ENCODE measurements around the gene SLC35A1. TPM values are rescaled to one million over a fixed set of nuclear protein-coding genes. Genes with fewer than 3 reads are reported as not detected.

The SLC35A1 gene
- polyA plus RNA-seq, 1 donor from 2014 or later = 76.1 TPM

DNA sequence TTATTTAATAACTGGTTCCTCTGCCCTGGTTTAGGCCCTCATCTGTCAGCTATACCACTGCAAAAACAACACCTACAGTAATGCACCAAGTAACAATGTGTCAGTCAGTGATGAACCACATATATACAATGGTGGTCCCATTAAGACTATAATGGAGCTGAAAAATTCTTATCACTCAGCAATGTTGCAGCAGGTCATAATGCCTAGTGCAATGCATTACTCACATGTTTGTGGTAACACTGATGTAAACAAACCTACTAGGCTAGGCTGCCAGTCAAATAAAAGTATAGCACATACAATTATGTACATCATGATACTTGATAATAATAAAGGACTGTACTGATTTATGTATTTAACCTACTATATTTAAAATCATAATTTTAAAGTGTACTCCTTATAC is 85.7 kb downstream of the SLC35A1 start:
- Histone ChIP-seq H3K4me3 (ENCODE audit: low read length) (no peak overlapping the region), H3F3A (ENCODE audit: insufficient read depth, low read length, poor library complexity, severe bottlenecking) (no peaks in the 10 kb centered on the region), H3K9me3 (ENCODE audit: low read length) (no peaks in the 10 kb centered on the region), H3K36me3 (ENCODE audit: insufficient read depth, low read length) (no peaks in the 10 kb centered on the region), H3K9me2 (ENCODE audit: insufficient read depth, low read length) (no peaks in the 10 kb centered on the region), H4K20me1 (ENCODE audit: insufficient read depth) (no peaks in the 10 kb centered on the region), H3K9ac (ENCODE audit: low read length) (no peak overlapping the region), H3K4me2 (ENCODE audit: low read length) (no peak overlapping the region), H3K79me2 (replicated peaks; ENCODE audit: insufficient read depth, low read length) (no peaks in the 10 kb centered on the region), H3K27ac (ENCODE audit: low read length) (no peak overlapping the region), H2AFZ (ENCODE audit: low read depth, low read length) (no peak overlapping the region), H3K27me3 (ENCODE audit: insufficient read depth, low read depth, low read length) (no peaks in the 10 kb centered on the region)
- TF ChIP-seq POLR2AphosphoS5 (IDR thresholded peaks at IDR 0.05) (no peak), TAF1 (IDR thresholded peaks at IDR 0.05; ENCODE audit: low read depth) (no peak), EZH2 (IDR thresholded peaks at IDR 0.05; ENCODE audit: borderline replicate concordance, insufficient read depth, low read length, poor library complexity, severe bottlenecking) (no peak), MXI1 (conservative IDR thresholded peaks at IDR 0.05; ENCODE audit: poor library complexity, severe bottlenecking) (no peak), SMC3 (conservative IDR thresholded peaks at IDR 0.05; ENCODE audit: poor library complexity) (no peak), EP300 (conservative IDR thresholded peaks at IDR 0.05; ENCODE audit: poor library complexity, severe bottlenecking) (no peak), RAD21 (conservative IDR thresholded peaks at IDR 0.05) (no peak)
- TF ChIP-seq, protein P1, sequence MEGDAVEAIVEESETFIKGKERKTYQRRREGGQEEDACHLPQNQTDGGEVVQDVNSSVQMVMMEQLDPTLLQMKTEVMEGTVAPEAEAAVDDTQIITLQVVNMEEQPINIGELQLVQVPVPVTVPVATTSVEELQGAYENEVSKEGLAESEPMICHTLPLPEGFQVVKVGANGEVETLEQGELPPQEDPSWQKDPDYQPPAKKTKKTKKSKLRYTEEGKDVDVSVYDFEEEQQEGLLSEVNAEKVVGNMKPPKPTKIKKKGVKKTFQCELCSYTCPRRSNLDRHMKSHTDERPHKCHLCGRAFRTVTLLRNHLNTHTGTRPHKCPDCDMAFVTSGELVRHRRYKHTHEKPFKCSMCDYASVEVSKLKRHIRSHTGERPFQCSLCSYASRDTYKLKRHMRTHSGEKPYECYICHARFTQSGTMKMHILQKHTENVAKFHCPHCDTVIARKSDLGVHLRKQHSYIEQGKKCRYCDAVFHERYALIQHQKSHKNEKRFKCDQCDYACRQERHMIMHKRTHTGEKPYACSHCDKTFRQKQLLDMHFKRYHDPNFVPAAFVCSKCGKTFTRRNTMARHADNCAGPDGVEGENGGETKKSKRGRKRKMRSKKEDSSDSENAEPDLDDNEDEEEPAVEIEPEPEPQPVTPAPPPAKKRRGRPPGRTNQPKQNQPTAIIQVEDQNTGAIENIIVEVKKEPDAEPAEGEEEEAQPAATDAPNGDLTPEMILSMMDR (IDR thresholded peaks at IDR 0.05; ENCODE audit: poor library complexity, severe bottlenecking) = no peak
- TF ChIP-seq, protein P2, sequence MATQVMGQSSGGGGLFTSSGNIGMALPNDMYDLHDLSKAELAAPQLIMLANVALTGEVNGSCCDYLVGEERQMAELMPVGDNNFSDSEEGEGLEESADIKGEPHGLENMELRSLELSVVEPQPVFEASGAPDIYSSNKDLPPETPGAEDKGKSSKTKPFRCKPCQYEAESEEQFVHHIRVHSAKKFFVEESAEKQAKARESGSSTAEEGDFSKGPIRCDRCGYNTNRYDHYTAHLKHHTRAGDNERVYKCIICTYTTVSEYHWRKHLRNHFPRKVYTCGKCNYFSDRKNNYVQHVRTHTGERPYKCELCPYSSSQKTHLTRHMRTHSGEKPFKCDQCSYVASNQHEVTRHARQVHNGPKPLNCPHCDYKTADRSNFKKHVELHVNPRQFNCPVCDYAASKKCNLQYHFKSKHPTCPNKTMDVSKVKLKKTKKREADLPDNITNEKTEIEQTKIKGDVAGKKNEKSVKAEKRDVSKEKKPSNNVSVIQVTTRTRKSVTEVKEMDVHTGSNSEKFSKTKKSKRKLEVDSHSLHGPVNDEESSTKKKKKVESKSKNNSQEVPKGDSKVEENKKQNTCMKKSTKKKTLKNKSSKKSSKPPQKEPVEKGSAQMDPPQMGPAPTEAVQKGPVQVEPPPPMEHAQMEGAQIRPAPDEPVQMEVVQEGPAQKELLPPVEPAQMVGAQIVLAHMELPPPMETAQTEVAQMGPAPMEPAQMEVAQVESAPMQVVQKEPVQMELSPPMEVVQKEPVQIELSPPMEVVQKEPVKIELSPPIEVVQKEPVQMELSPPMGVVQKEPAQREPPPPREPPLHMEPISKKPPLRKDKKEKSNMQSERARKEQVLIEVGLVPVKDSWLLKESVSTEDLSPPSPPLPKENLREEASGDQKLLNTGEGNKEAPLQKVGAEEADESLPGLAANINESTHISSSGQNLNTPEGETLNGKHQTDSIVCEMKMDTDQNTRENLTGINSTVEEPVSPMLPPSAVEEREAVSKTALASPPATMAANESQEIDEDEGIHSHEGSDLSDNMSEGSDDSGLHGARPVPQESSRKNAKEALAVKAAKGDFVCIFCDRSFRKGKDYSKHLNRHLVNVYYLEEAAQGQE (IDR thresholded peaks at IDR 0.05; ENCODE audit: borderline replicate concordance) = no peak

DNA sequence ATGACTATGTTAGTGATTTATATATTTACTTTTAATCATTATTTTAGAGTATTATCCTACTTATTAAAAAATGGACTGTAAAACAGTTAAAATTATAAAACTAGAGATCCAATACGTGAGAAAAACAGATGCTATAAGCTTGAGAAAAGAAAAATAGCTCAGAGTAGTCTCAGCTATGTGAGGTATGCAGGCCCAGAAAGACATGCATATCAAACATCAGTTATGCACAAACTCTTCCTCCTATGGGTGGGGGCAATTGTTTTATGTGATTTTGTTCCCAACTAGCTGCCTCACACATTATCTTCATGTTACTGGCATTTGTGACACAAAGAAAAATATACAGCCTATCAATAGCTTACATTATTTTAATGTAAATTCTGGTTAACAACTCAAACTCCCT is 88.2 kb downstream of the SLC35A1 start:
- no peak overlapping the region for H2AFZ ChIP-seq (ENCODE audit: low read depth, low read length)
- H3F3A ChIP-seq (ENCODE audit: insufficient read depth, low read length, poor library complexity, severe bottlenecking) = no peaks in the 10 kb centered on the region
- H3K79me2 ChIP-seq (replicated peaks; ENCODE audit: insufficient read depth, low read length) = no peaks in the 10 kb centered on the region
- no peaks in the 10 kb centered on the region for H3K36me3 ChIP-seq (ENCODE audit: insufficient read depth, low read length)
- H3K27ac ChIP-seq (ENCODE audit: low read length) = no peak overlapping the region
- H3K4me3 ChIP-seq (ENCODE audit: low read length) = no peak overlapping the region
- no peaks in the 10 kb centered on the region for H3K27me3 ChIP-seq (ENCODE audit: insufficient read depth, low read depth, low read length)
- no peak overlapping the region for H3K4me2 ChIP-seq (ENCODE audit: low read length)
- H3K9me2 ChIP-seq (ENCODE audit: insufficient read depth, low read length) = no peaks in the 10 kb centered on the region
- no peak overlapping the region for H3K9ac ChIP-seq (ENCODE audit: low read length)
- H3K9me3 ChIP-seq (ENCODE audit: low read length) = no peaks in the 10 kb centered on the region
- H4K20me1 ChIP-seq (ENCODE audit: insufficient read depth) = no peaks in the 10 kb centered on the region
- TF ChIP-seq RAD21 (conservative IDR thresholded peaks at IDR 0.05) (no peak), EZH2 (IDR thresholded peaks at IDR 0.05; ENCODE audit: borderline replicate concordance, insufficient read depth, low read length, poor library complexity, severe bottlenecking) (no peak), SMC3 (conservative IDR thresholded peaks at IDR 0.05; ENCODE audit: poor library complexity) (no peak)
- TF ChIP-seq, protein P2 (IDR thresholded peaks at IDR 0.05; ENCODE audit: borderline replicate concordance) = no peak

Small RNAs within 50 kb of the gene (small RNA-seq; reads per million reads assigned to genes)
- gene AL049697.2 (0 to 0.08 (median 0) reads per million in 3 experiments), gene RNU6-444P (0 to 0.08 (median 0) reads per million in 3 experiments)

Other genes with a start within 250 kb of the SLC35A1 start
- gene SMIM8, start 150.4 kb upstream of the SLC35A1 start, polyA plus RNA-seq = 27.5 and 30.6 TPM in 2 replicates
- gene GJB7, start 143.7 kb upstream of the SLC35A1 start, polyA plus RNA-seq = not detected in 2 replicates
- gene C6orf163, start 128.2 kb upstream of the SLC35A1 start, polyA plus RNA-seq = 1.8 and 3.4 TPM in 2 replicates
- 5.7 and 6.6 TPM in 2 replicates for gene CFAP206, start 65.0 kb upstream of the SLC35A1 start, polyA plus RNA-seq
- 48.8 and 50.4 TPM in 2 replicates for gene RARS2, start 117.0 kb downstream of the SLC35A1 start, polyA plus RNA-seq
- gene ORC3, start 117.2 kb downstream of the SLC35A1 start, polyA plus RNA-seq = 40.4 and 43.7 TPM in 2 replicates
- 79.3 and 82.8 TPM in 2 replicates for gene AKIRIN2, start 229.3 kb downstream of the SLC35A1 start, polyA plus RNA-seq